Activated CD4-positive, alpha-beta T cell treated with anti-CD3 and anti-CD28 coated beads, Interleukin-2, amount 50 U/mL, for 1 hour (primary cell): ENCODE results near the gene SLC44A3.

Source experiments
- DNase-seq: peaks from one replicate; pipeline ENCODE4 v3.0.0-alpha.2; 2020

Gene SLC44A3

DNA sequence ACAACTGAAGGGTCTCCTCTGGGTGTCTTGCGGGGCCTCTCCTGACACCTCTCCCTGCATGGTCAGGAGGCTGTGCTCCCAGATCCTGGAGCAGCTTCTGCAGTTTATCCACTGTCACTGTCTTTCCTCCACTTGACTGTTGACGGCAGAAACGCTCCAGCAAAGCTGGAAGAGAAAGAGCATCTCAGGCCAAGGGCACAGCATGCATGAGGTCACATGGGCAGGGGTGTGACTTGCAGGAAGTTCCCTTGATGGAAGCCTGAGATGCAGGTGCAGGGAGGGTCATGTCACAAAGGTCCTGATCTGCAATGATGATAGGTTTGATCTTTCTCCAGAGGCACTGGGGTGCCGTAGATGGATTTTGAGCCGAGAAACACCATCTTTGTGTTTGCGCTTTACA, 23.3 kb downstream of the SLC44A3 start:
- no peak for DNase-seq

DNA sequence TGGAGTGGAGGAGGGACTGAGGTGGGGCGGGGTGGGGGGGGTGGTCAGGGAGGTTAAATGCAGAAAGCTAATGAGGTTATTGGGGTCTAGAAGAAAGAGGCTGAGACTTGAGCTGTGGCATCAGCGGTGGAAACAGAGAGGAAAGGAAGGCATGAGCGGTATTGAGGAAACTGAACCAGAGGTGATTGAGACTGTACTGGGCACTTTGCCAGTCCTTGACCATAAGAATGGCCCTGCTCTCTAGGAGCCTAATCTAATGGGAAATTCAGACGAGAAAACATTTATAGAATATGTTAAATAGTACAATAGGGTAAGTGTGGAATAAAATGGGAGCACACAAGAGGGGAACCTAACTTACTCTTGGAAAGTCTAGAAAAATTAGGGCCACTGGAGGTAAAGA, 23.7 kb downstream of the SLC44A3 start:
- no peak for DNase-seq

DNA sequence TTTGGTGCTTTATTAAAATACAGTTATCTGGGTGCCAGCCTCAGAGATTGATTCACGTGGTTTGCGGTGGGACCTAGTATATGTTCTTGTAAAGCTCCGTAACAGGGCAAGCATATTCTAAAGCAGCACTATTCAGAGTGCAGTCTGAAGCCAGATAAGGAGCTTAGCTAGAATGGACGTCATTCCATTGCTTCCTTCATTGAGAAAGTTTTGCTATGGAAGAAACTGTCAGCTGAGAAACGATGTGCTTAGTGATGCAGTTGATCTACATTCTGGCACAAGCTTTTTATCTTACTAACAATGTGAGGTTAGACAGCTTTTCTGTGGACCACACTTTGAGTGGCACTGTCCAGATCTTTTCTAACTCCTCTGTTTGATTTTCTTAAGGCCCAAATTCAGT, 26.2 kb downstream of the SLC44A3 start:
- DNase-seq = no peak

DNA sequence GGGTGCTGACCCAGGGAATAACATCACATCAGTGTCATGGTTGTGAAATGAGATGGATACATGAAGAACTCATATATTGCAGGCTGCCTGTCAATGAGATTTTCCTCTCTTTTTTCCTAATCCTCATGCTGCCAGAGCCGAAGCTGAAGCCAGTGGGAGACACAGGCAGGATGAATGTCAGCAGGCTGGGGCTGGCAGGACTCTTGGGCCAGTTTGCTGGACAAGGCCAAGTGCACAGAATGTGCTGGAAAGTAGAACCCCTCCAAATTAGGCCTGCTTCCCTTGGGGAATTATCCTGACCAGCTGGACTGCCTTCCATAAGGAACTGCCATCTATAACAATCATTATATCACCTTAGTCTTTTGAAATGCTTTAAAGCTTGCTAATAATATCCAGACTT, 31.4 kb downstream of the SLC44A3 start:
- DNase-seq = no peak

DNA sequence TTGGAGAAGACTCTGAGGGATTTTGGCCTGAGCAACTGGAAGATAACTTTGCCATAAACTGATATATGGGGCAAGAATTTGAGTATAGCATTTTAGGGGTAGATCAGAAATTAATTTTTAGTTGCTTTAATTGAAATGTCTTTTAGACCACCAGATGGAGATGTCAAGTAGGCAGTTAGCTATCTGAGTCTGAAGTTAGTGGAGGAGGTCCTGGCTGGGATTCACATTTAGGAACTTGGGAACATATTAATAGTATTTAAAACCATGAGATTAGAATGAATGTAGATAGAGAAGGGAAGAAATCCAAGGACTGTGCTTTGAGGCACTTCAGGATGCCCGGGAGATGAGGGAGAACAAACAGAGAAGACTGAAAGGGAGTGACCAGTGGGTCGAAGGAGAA, 32.6 kb downstream of the SLC44A3 start:
- no peak for DNase-seq

DNA sequence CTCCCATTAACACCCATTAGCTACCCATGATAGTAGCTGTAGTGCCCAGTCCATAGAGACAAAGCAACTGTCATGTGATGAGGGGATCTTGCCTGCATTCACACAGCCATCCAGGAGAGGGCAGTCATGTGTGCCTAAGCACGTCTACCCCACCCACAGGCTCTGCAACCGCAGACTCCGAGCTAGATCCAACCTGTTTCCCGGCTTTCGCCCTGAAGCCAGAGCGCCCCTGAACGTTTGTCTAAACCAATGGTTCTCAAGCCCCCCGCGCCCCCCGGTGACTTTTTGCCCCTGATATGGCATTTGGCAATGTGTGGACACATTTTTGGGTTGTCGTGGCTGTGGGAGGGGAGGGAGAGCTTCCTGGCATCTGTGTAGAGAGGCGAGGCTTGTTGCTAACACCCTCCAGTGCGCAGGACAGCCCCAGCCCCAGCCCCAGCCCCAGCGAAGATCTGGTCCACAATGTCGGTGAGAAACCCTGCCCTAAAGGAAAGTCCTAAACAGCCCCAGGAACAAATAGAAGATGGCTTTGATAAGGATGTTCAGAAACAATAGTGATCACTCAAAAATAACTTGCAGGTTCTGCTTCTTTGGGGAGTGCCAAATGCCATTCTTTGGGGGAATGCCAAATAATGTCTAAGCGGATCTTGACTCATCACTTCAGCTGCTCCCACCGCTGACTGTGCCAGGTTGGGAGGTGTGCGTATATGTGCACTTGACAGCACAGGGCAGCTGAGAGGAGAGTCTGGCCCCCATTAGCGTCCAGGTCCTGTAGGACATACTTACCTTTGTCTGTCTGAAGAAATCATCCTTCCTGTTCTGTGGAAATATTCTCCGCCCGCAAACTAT, 34.5 kb downstream of the SLC44A3 start:
- peak; percentile 67 for DNase-seq

DNA sequence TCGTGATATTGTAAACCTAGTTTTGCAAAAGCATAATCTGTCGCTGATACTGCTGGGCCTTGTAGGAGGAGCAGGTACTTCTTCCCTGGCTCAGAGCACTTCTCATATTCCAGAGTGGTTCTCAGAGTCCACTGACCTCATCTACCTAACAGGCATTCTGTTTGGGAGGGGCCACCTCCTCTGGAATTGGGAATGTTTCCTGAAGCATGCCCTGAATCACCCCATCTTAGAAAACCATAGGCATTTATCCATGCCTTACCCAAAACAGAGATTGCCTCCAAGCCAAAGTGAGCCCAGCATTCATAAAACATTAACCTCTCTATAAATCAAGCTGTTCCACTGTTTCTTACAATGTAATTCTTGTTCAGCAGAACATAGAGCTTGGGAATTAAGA, 35.1 kb downstream of the SLC44A3 start:
- no peak for DNase-seq

DNA sequence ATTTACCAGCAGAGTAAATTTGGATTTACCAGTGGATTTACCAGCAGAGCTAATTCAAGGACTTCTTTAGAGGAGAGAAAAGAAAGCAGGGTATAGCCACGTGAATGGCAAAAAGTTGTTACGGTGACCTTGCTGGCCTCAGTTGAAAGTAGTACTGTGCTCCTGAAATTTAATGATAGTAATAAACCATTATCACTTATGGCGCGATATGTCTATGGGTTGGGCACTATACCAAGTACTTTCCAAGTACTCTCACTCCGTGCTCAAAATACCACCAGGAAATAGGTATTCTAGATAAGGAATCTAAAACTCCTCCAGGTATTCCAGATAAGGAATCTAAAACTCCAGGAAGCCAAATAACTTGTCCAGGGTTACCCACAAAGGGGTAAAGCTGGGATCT, 35.8 kb downstream of the SLC44A3 start:
- DNase-seq = no peak

DNA sequence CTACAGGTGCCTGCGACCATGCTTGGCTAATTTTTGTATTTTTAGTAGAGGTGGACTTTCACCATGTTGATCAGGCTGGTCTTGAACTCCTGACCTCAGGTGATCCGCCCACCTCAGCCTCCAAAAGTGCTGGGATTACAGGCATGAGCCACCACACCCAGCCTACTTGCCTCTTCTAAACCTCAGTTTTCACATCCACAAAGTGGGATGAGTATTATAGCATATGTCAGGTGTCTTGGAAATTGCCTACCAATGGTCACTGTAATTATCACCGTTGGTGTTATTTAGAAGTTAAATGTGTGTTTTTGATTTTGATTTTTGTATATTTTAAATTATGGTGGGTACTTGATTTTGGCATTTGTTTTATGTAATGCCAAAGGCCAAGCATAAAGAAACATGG, 36.7 kb downstream of the SLC44A3 start:
- DNase-seq = no peak

DNA sequence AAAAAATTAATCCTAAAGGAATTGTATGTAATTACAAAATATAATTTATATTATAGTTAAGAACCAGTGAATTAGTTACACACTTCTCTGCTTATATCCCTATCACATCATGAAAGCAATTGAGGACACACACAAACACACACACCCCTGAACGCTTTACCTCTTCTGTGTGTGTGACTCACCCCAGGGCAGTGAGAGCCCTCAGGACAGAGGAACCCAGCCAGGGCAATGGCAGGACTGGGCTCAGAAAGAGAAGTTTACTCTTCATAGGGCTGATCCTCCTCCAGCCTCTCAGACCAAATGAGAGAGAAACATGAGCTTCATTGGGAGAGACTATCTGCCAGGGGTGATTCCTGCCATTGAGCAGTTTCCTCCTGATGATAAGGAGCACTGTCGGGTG, 38.1 kb downstream of the SLC44A3 start:
- no peak for DNase-seq

DNA sequence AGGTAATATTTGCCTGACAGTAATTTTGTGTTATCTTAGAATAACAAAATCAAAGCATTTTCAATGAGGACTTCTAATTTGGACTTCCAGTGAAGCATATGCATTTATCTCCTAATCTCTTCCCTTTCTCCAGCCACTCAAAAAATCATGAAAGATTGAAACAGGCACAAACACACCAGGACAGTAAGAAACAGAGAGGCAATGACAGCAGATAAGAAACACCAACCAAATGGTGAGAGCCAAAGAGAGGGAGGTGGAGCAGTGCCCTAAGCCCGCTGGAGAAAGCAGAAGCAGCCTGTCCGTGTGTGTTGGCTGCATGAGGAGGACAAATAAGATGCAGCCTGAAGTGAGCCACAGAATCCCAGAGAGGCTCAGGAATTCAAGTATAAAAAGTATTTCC, 39.0 kb downstream of the SLC44A3 start:
- DNase-seq = no peak

DNA sequence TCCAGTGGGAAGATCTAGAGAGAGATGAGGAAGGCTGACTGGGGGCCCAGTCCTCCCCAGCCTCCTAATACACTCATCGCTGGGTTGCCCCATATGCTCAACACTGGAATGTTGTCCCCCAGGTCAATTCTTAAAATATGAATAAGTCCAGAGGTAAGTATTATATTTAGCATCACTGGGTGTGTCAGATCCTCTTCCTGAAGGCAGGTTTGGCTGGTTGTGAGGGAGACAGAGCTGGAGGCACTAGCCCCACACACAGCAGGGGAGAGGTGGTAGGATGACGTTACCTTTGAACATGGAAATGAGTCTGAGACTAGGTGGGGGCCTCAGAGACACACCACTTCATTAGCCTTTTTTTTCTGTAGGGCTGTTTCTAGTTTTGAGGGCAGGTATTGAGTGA, 42.6 kb downstream of the SLC44A3 start:
- no peak for DNase-seq

DNA sequence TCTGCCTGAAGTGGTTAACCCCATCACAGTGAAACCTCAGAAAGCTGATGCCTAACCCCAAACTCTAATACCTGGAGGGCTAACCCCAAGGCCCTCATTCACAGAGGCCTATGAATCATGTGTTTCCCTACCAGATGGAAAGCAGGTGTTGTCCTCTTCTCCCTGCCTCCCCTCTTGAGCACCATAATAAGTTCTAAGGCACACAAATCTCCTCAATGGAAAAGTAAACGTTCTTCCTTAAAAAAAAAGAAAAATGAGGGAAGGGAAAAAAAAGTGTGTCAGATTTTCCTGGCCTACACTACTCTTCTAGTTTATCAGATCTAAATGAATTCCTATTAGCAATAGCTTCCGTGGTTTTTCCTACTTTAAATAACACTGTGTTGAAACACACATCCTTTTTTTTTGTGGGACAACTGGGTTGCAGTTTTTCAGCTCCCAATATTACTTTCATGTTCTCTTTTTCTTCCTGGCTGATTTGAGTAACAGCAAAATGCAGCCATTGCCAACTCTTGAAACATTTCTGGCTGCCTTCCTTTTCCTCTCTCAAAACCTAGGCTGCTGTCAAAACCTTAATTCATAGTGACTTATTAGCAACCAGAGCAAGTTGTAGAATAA, 43.2 kb downstream of the SLC44A3 start:
- DNase-seq = no peak

DNA sequence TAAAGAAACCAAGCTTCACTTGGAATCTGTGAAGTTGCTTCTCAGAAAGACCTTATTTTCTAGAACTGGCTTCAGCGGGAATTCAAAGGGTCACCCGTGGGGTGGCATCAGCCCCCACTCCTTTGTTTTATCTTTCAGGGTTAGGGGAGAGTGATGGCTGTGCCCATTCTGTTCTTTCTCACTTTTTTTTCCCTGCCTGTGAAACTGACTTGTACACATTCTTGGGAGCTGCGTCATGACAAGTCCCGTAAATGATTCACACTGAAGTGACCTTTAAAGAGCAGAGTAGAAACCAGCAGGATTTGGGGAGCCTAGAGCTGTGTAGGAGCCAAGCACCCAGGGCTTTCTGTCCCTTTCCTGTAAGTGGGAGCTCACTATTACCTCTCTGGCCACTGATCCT, 43.8 kb downstream of the SLC44A3 start:
- DNase-seq = no peak

DNA sequence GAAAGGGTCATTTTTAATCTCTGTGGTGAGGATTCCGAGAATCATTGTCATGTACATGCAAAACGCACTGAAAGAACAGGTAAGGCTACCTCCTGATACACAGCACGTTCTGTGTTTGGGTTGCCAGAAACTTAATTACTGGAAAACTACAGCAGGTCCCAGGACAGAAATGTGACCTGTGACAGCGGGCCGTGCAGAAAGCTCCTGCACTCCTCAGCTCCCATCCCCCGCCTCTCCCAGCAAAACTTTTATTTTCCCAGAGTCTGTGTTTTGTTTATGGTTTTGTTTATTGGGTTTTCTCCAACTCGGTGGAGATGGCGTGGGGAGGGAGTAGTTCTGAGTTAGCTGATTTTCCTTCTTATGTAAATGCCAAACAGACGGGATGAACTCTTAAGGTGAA, 44.7 kb downstream of the SLC44A3 start:
- DNase-seq = no peak

DNA sequence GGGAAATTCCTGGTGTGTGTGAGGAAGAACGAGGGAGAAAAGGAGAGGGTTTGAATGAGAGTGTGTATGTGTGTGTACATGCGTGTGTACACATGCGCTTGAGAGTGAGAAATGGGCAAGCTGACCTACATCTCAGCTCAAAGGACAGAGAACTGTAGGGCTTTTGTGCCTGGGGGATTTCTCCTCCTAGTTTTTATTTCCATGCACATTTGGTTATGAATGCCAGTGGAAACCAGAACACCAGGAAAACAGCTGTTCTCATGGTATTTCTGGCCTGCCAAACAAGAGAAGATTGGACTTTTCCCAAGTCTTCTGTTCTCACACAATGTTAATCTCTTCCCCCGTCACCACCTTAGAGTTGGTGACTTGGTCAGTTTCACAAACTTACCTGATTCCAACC, 45.2 kb downstream of the SLC44A3 start:
- no peak for DNase-seq

DNA sequence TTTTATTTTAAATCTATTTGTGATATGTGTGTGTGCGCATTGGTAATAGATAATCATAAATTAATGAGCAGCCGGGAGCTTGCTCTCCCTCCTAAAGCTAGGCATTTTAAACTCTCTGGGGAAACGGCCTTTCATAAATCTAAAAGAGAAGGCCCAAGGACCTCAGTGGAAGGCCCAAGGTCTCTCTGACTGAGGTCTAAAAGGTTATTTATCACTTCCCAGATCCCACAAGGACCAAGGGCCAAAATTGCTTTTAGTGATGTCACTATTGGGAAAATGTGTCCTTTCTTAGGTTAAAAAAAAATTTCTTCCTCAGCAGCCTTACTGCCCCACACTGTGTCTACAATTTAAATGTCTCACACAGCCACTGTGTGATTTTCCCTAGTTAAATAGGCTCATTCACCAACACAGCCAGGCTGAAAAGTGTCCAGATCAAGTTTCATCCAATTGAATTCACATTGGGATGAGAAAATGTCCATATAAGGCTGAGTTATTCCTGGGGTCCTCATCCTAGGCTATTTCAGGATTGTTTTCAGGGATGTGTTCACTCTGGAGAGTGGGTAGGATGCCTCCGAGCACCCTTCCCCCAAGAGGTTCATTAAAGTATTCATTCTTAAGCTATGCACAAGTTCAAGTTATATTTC, 46.1 kb downstream of the SLC44A3 start:
- DNase-seq = no peak

DNA sequence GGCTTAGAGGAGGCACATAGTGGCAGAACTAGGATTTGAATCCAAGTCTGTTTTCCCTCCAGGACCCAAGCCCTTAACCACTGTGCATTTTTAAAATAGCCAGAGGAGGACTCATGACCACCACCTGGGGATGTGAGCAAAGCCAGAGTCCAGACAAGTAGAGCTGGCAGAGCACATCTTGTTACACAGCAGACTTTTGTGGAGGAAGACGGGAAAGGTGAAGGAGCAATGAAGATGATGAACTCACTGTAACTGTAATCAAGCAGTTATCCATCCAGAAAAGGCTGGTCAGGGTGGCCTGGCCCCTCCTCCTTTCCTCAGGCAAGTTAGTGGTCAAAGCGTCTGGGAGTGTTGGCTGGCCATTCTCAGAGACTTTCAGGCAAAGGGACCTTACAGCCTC, 50.9 kb downstream of the SLC44A3 start:
- DNase-seq = no peak

DNA sequence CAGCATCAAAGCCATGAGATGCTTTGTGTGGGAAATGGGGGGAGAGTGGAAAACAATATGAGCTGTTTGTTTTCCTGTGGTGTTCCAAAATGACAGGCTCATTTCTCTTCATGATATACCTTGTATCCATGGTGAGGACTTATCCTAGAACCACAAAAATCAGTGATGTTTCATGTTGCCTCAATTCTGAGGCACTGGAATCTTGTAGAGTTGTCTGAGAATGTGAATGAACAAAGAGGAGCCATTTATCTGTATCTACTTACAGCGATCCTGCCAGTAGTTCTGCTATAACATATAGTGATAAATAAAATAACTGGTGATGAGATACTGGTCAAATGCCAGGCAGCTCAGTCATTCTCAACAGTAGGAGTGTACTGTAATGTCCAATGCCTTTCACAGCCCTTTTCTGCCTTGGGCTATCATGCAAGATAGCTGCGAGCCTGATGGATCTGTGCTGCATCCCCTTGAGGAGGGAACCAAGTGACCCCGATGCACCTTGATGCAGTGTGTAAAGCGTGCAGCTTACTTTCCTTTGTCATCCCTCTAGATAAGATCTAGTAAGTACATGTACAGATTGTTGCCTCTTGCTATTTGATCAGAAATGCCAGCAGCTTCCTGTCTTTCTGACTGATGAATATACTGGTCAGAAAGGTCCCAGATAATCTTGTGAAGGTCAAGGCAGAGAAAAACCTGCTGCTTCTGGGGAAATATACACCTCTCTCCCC, 52.8 kb downstream of the SLC44A3 start:
- no peak for DNase-seq

DNA sequence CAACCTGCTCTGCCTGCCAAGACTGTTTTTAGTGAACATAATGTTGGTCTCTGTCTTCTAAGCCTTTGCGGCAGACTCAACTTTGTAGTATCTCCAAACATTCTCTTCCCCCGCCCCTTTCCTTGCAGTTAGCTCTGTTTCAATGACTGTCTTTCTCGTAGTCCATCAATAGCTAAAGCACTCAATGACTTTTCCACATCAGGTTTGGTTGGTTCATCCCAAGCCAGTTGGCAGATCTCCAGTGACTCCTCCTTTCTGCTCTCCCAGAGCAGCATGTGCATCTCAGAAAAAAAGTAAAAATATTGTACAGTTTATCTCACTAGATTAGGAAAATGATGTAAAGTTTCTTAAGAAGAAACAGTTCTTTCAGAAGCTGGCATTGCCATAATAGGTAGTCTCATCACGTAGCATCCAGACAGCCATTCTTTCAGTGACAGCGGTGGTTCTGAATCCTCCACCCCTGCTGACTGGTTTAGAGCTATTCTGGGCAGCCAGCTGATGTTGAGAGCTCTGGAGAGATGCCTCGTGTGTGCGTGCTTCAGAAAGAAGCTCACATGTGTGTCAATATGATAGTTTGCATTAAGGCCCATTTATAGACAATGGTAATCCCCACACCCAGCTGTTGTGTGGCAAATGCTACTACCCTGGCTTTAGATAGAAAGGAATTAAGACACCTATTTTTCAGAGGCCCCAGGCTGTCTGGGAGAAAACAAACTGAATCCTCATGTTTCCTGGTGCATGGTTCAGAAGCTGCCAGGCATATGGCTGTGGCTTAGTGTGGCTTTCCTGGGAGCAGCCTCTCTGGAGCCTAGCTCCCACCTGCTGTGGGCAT, 53.6 kb downstream of the SLC44A3 start:
- no peak for DNase-seq

DNA sequence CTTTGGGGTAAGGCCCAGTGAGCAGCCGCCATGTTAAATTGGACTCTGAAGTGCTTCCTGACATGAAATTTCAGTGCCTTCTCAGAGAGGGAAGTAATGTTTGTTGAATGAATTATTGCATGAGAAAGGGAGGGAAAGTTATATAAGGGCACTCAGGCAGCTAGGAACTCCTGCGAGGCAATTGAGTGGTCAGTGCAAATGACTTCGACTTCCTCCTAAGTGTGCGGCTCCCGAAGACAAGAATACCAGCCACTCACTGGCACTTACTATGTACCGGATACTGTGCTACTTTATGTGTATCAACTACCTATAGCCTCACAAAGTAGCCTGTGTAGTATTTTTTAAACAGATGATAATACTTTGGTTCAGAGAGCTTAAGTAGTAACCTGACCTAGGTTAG, 54.3 kb downstream of the SLC44A3 start:
- no peak for DNase-seq

DNA sequence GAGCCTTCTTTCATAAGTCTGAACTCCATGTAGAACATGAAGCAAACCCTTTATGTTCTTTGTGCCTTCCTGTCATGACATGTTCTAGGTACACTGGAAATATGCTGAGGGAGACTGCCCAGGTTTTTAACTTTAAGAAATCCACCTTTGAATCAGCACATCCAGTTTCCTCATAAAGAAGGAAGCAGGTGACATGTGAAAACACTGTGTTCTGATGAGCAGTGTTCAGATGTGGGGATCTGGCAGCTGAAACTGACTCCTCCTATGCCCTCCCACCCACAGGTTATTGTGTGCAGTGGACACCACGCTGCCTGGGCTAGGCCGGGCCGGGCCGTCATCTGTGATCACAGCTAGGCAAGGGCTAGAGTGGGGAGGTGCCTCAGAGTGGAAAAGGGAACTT, 55.6 kb downstream of the SLC44A3 start:
- no peak for DNase-seq

DNA sequence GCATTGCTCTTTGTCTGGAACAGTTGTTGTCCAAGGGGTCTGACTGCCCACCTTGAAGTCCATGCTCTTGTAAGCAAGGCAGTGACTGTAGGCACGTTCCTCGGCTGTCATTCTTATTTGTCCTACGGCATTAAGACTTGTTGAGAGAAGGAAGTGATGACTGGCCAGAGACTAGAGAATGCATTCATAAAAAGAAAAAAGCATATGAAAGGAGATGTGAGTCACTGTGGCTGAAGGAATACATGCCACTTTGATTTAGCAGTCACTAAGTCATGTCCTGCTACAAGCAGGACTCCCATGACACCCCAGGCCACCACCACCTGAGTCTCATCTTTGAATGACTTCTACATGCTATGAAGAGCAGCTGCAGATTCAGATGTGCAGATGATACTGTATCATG, 56.2 kb downstream of the SLC44A3 start:
- DNase-seq = no peak
